Fibroblast of peridontal ligament (primary cell): ENCODE data around the gene EYA2.

Experiments used
- DNase-seq: peaks from one replicate; pipeline ENCODE4 v3.0.0-alpha.2; 2010; ENCODE audit errors: extremely low read depth

EYA2 gene

GRCh38 chr20:47066484-47067270 lies 172.0 kb downstream of the EYA2 start:
- DNase-seq: peak; percentile 41

- peak; percentile 17 for DNase-seq
Measured at GRCh38 chr20:47067776-47068175, 173.1 kb downstream of the EYA2 start.

GRCh38 chr20:47070176-47070575 lies 175.5 kb downstream of the EYA2 start:
- peak; percentile 61 for DNase-seq

- no peak for DNase-seq
Measured at GRCh38 chr20:47071646-47072185, 177.1 kb downstream of the EYA2 start.

- DNase-seq: no peak
Measured at GRCh38 chr20:47073766-47074475, 179.3 kb downstream of the EYA2 start.

- DNase-seq: no peak
Measured at GRCh38 chr20:47075263-47075662, 180.6 kb downstream of the EYA2 start.

- DNase-seq: no peak
Measured at GRCh38 chr20:47079047-47079446, 184.4 kb downstream of the EYA2 start.

GRCh38 chr20:47080365-47080764 lies 185.7 kb downstream of the EYA2 start:
- DNase-seq: no peak

- no peak for DNase-seq
Measured at GRCh38 chr20:47086316-47086715, 191.7 kb downstream of the EYA2 start.

- DNase-seq: no peak
Measured at GRCh38 chr20:47088335-47088734, 193.7 kb downstream of the EYA2 start.

GRCh38 chr20:47089151-47089550 lies 194.5 kb downstream of the EYA2 start:
- no peak for DNase-seq

- DNase-seq: no peak
Measured at GRCh38 chr20:47090835-47091234, 196.2 kb downstream of the EYA2 start.

GRCh38 chr20:47093320-47093966 lies 198.8 kb downstream of the EYA2 start:
- no peak for DNase-seq

- no peak for DNase-seq
Measured at GRCh38 chr20:47095690-47096089, 201.0 kb downstream of the EYA2 start.

- no peak for DNase-seq
Measured at GRCh38 chr20:47097691-47098622, 203.3 kb downstream of the EYA2 start.

GRCh38 chr20:47099093-47099492 lies 204.4 kb downstream of the EYA2 start:
- DNase-seq: no peak

GRCh38 chr20:47099825-47100441 lies 205.3 kb downstream of the EYA2 start:
- DNase-seq: peak; percentile 86

GRCh38 chr20:47102629-47103028 lies 208.0 kb downstream of the EYA2 start:
- DNase-seq: no peak

- no peak for DNase-seq
Measured at GRCh38 chr20:47106786-47107185, 212.1 kb downstream of the EYA2 start.

- no peak for DNase-seq
Measured at GRCh38 chr20:47108994-47109393, 214.4 kb downstream of the EYA2 start.

- no peak for DNase-seq
Measured at GRCh38 chr20:47110819-47111218, 216.2 kb downstream of the EYA2 start.
